IPS-20b (cell line): ENCODE data around the gene SDR39U1.

Experiments used
- H3K27ac ChIP-seq: one replicate; pipeline ENCODE4 v1.5.1; 2013; ENCODE audit warnings: low read length
- H3K27me3 ChIP-seq: 2 replicates; pipeline ENCODE4 v1.6.1; 2013; ENCODE audit warnings: mild to moderate bottlenecking, low read length, inconsistent platforms; ENCODE audit not compliant: insufficient read depth
- H3K36me3 ChIP-seq: 2 replicates; pipeline ENCODE4 v1.6.1; 2013; ENCODE audit warnings: low read depth, mild to moderate bottlenecking, inconsistent platforms, low read length, moderate library complexity; ENCODE audit not compliant: insufficient read depth
- H3K4me1 ChIP-seq: 2 replicates; pipeline ENCODE4 v1.6.1; 2013; ENCODE audit warnings: mild to moderate bottlenecking, control low read depth, inconsistent platforms, low read length, moderate library complexity; ENCODE audit not compliant: insufficient read depth
- H3K4me3 ChIP-seq: 2 replicates; pipeline ENCODE4 v1.5.1; 2013; ENCODE audit warnings: mild to moderate bottlenecking, low read length, inconsistent platforms
- H3K9ac ChIP-seq: 2 replicates; pipeline ENCODE4 v1.6.1; 2013; ENCODE audit warnings: low read depth, mild to moderate bottlenecking, inconsistent platforms, low read length, moderate library complexity
- H3K9me3 ChIP-seq: 2 replicates; pipeline ENCODE4 v1.6.1; 2013; ENCODE audit warnings: mild to moderate bottlenecking, low read depth, low read length, inconsistent platforms; ENCODE audit not compliant: insufficient read depth

Gene SDR39U1

GRCh38 chr14:24414732-24415420 is 27.7 kb downstream of the SDR39U1 start:
- no peak overlapping the region for H3K9ac ChIP-seq
- H3K27me3 ChIP-seq: peaks cover 16% of the 10 kb centered on the region
- H3K36me3 ChIP-seq: peaks cover 23% of the 10 kb centered on the region; the same call in 1 of the 2 replicates
- no peak overlapping the region for H3K4me3 ChIP-seq
- no peak overlapping the region for H3K27ac ChIP-seq
- H3K4me1 ChIP-seq: no peaks in the 10 kb centered on the region
- H3K9me3 ChIP-seq: no peaks in the 10 kb centered on the region

GRCh38 chr14:24414077-24414476 is 28.5 kb downstream of the SDR39U1 start:
- H3K4me1 ChIP-seq: no peaks in the 10 kb centered on the region
- H3K27ac ChIP-seq: no peak overlapping the region
- H3K4me3 ChIP-seq: no peak overlapping the region
- no peak overlapping the region for H3K9ac ChIP-seq
- H3K9me3 ChIP-seq: no peaks in the 10 kb centered on the region
- peaks cover 10% of the 10 kb centered on the region for H3K27me3 ChIP-seq
- peaks cover 23% of the 10 kb centered on the region; the same call in 1 of the 2 replicates for H3K36me3 ChIP-seq

- Histone ChIP-seq H3K4me1 (no peaks in the 10 kb centered on the region), H3K27me3 (no peaks in the 10 kb centered on the region), H3K27ac (no peak overlapping the region), H3K36me3 (peaks cover 23% of the 10 kb centered on the region; the same call in 1 of the 2 replicates), H3K9ac (no peak overlapping the region), H3K4me3 (no peak overlapping the region), H3K9me3 (no peaks in the 10 kb centered on the region)
Measured at GRCh38 chr14:24411443-24412389, 30.9 kb downstream of the SDR39U1 start.

GRCh38 chr14:24409956-24410355 is 32.6 kb downstream of the SDR39U1 start:
- Histone ChIP-seq H3K9me3 (no peaks in the 10 kb centered on the region), H3K9ac (no peak overlapping the region), H3K36me3 (peaks cover 23% of the 10 kb centered on the region; the same call in 1 of the 2 replicates), H3K27me3 (no peaks in the 10 kb centered on the region), H3K4me1 (no peaks in the 10 kb centered on the region), H3K4me3 (no peak overlapping the region), H3K27ac (no peak overlapping the region)

GRCh38 chr14:24409192-24409591 is 33.4 kb downstream of the SDR39U1 start:
- no peaks in the 10 kb centered on the region for H3K4me1 ChIP-seq
- H3K9me3 ChIP-seq: no peaks in the 10 kb centered on the region
- H3K27me3 ChIP-seq: no peaks in the 10 kb centered on the region
- no peak overlapping the region for H3K27ac ChIP-seq
- peaks cover 17% of the 10 kb centered on the region; the same call in 1 of the 2 replicates for H3K36me3 ChIP-seq
- no peak overlapping the region for H3K4me3 ChIP-seq
- no peak overlapping the region for H3K9ac ChIP-seq

GRCh38 chr14:24408764-24409163 is 33.8 kb downstream of the SDR39U1 start:
- Histone ChIP-seq H3K36me3 (peaks cover 13% of the 10 kb centered on the region; the same call in 1 of the 2 replicates), H3K9me3 (no peaks in the 10 kb centered on the region), H3K9ac (no peak overlapping the region), H3K4me3 (no peak overlapping the region), H3K27ac (no peak overlapping the region), H3K27me3 (no peaks in the 10 kb centered on the region), H3K4me1 (no peaks in the 10 kb centered on the region)

- no peaks in the 10 kb centered on the region for H3K4me1 ChIP-seq
- H3K27me3 ChIP-seq: no peaks in the 10 kb centered on the region
- peaks cover 5% of the 10 kb centered on the region; the same call in 1 of the 2 replicates for H3K36me3 ChIP-seq
- no peak overlapping the region for H3K27ac ChIP-seq
- H3K4me3 ChIP-seq: no peak overlapping the region
- no peak overlapping the region for H3K9ac ChIP-seq
- H3K9me3 ChIP-seq: no peaks in the 10 kb centered on the region
Measured at GRCh38 chr14:24407608-24408325, 34.8 kb downstream of the SDR39U1 start.

- Histone ChIP-seq H3K27me3 (no peaks in the 10 kb centered on the region), H3K4me1 (no peaks in the 10 kb centered on the region), H3K9me3 (no peaks in the 10 kb centered on the region), H3K4me3 (no peak overlapping the region), H3K27ac (no peak overlapping the region), H3K9ac (no peak overlapping the region), H3K36me3 (no peaks in the 10 kb centered on the region)
Measured at GRCh38 chr14:24406416-24406815, 36.2 kb downstream of the SDR39U1 start.

GRCh38 chr14:24404814-24405213 is 37.8 kb downstream of the SDR39U1 start:
- no peaks in the 10 kb centered on the region for H3K36me3 ChIP-seq
- no peak overlapping the region for H3K9ac ChIP-seq
- no peak overlapping the region for H3K27ac ChIP-seq

GRCh38 chr14:24403294-24403998 is 39.1 kb downstream of the SDR39U1 start:
- no peak overlapping the region for H3K27ac ChIP-seq
- H3K4me1 ChIP-seq: peaks cover 5% of the 10 kb centered on the region; the same call in 1 of the 2 replicates
- H3K27me3 ChIP-seq: peaks cover 13% of the 10 kb centered on the region
- H3K9ac ChIP-seq: no peak overlapping the region
- H3K36me3 ChIP-seq: no peaks in the 10 kb centered on the region
- no peak overlapping the region for H3K4me3 ChIP-seq
- no peaks in the 10 kb centered on the region for H3K9me3 ChIP-seq

More at GRCh38 chr14:24404814-24405213, 37.8 kb downstream of the SDR39U1 start:
- Histone ChIP-seq H3K4me3 (no peak overlapping the region), H3K9me3 (no peaks in the 10 kb centered on the region), H3K27me3 (peaks cover 7% of the 10 kb centered on the region), H3K4me1 (peaks cover under 1% of the 10 kb centered on the region; the same call in 1 of the 2 replicates)
